ENCODE data around the gene CCNJ. TPM values are rescaled to one million over a fixed set of nuclear protein-coding genes. Genes with fewer than 3 reads are reported as not detected.

CCNJ gene
- total RNA-seq = 21.4 and 24.2 TPM in 2 replicates

GRCh38 chr10:96043033-96043892 is at the start of gene CCNJ:
TSS of gene CCNJ (plus strand) at chr10:96043583. CDS start at chr10:96044394, 811 bp downstream.

Other genes starting within 250 kb of the CCNJ start
- gene CC2D2B, start 135.6 kb upstream of the CCNJ start, total RNA-seq = 0.32 TPM in 1 of 2 replicates, not detected in the other
- gene ZNF518A, start 86.7 kb downstream of the CCNJ start, total RNA-seq = 10.1 and 10.5 TPM in 2 replicates
- not detected in 2 replicates for gene BLNK, start 228.0 kb downstream of the CCNJ start, total RNA-seq